ENCODE measurements around the gene YBX2.
"Not testable (repeated sequence)": the region's sequence is repeated elsewhere in the genome, so short reads cannot be mapped to it uniquely, and the experiment has no call there.

DNA sequence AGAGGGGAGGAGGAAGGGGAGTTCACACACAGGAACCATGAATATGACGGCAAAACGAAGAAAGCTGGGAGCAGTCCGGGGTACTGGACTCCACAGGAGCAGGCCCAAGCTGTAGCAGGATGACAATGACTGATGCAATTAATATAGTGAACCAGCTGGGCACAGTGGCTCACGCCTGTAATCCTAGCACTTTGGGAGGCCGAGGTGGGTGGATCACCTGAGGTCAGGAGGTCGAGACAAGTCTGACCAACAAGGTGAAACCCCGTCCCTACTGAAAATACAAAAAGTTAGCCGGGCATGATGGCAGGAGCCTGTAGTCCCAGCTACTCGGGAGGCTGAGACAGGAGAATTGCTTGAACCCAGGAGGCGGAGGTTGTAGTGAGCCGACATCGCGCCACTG lies 41.3 kb upstream of the YBX2 start:
- TF ChIP-seq, protein P1, sequence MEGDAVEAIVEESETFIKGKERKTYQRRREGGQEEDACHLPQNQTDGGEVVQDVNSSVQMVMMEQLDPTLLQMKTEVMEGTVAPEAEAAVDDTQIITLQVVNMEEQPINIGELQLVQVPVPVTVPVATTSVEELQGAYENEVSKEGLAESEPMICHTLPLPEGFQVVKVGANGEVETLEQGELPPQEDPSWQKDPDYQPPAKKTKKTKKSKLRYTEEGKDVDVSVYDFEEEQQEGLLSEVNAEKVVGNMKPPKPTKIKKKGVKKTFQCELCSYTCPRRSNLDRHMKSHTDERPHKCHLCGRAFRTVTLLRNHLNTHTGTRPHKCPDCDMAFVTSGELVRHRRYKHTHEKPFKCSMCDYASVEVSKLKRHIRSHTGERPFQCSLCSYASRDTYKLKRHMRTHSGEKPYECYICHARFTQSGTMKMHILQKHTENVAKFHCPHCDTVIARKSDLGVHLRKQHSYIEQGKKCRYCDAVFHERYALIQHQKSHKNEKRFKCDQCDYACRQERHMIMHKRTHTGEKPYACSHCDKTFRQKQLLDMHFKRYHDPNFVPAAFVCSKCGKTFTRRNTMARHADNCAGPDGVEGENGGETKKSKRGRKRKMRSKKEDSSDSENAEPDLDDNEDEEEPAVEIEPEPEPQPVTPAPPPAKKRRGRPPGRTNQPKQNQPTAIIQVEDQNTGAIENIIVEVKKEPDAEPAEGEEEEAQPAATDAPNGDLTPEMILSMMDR (IDR thresholded peaks at IDR 0.05) = not testable (repeated sequence)
- not testable (repeated sequence) for TF ChIP-seq POLR2A (IDR thresholded peaks at IDR 0.05)

Measured in adrenal gland (tissue), 5 donors.